HepG2 (cell line): Measurements from ENCODE around the gene TASP1. TPM values are rescaled to one million over a fixed set of nuclear protein-coding genes. Genes with fewer than 3 reads are reported as not detected.

ENCODE experiments used
- ATAC-seq: fragments of 200-7000 bp; cut with Tn5 transposase; 3 replicates; pipeline ENCODE4 v1.9.1; 2020; ENCODE audit warnings: mild to moderate bottlenecking, moderate library complexity
- BruUV-seq: library from RNA; stranded (reverse); fragments of 400-500 nt; replicated peaks from 2 replicates; lab custom pipeline; 2021; lab: Mats Ljungman, UMichigan
- CTCF ChIA-PET: fragments of 300-600 bp; formaldehyde crosslinking; extraction: SDS; loops from one replicate; lab custom pipeline; 2021; ENCODE audit warnings: low total read pairs, inconsistent platforms, low intra/inter-chr PET ratio; lab: Yijun Ruan, JAX
- POLR2A ChIA-PET: fragments of 350-600 bp; sonication (Branson Sonifier 250); formaldehyde crosslinking; loops from one replicate; lab custom pipeline; 2020; ENCODE audit warnings: antibody characterized with exemption, inconsistent platforms; lab: Yijun Ruan, JAX
- DNase-seq: peaks from one replicate; pipeline ENCODE4 v3.0.0-alpha.2; 2015; ENCODE audit warnings: low spot score
- FAIRE-seq: peaks from 3 replicates; lab custom pipeline; 2011; peaks lifted over from hg19 to GRCh38; lab: Jason Lieb, UNC
- H2AFZ ChIP-seq: one replicate; pipeline ENCODE4 v1.6.1; 2011; ENCODE audit warnings: low read length, inconsistent platforms
- H3K27ac ChIP-seq: fragments of 300-600 bp; 3 replicates; pipeline ENCODE4 v1.8.0; 2011; ENCODE audit warnings: mixed run types, mild to moderate bottlenecking, mixed read lengths, low read length, inconsistent platforms; ENCODE audit not compliant: insufficient read depth; ENCODE audit errors: extremely low read length
- H3K27me3 ChIP-seq, 2 experiments: fragments of 200-600 bp in 1 of 2; 2 replicates in 1 of 2; 3 replicates in 1 of 2; pipeline versions ENCODE4 v1.6.0 to v1.8.0; 2011; ENCODE audit warnings: low read length in 2 of 2, mild to moderate bottlenecking in 2 of 2, moderate library complexity in 2 of 2, inconsistent platforms in 1 of 2; ENCODE audit not compliant: insufficient read depth in 2 of 2, control insufficient read depth in 1 of 2
- H3K36me3 ChIP-seq, 2 experiments: fragments of 200-600 bp in 1 of 2; replicated peaks in 1 of 2; 2 replicates in 1 of 2; 3 replicates in 1 of 2; pipeline versions ENCODE4 v1.5.1 to v1.8.0; 2011; ENCODE audit warnings: low read length in 2 of 2, inconsistent platforms in 1 of 2; ENCODE audit not compliant: insufficient read depth in 2 of 2, control insufficient read depth in 1 of 2
- H3K4me1 ChIP-seq: 2 replicates; pipeline ENCODE4 v1.5.1; 2012; ENCODE audit warnings: low read length, inconsistent platforms; ENCODE audit not compliant: insufficient read depth
- H3K4me2 ChIP-seq: 2 replicates; pipeline ENCODE4 v1.6.0; 2011; ENCODE audit warnings: low read depth, low read length, inconsistent platforms
- H3K4me3 ChIP-seq, 3 experiments: fragments of 200-600 bp in 1 of 3; sonication (generic), shearing (Covaris generic) in 1 of 3; replicated peaks in 1 of 3; 2 replicates each; pipeline ENCODE4 v1.5.1; 2011 to 2016; ENCODE audit warnings: low read length in 3 of 3, inconsistent platforms in 2 of 3, low read depth in 2 of 3, mild to moderate bottlenecking in 2 of 3, control low read depth in 1 of 3, mixed read lengths in 1 of 3; ENCODE audit not compliant: insufficient read depth in 1 of 3
- H3K79me2 ChIP-seq: one replicate; pipeline ENCODE4 v1.6.1; 2011; ENCODE audit warnings: low read length, inconsistent platforms; ENCODE audit not compliant: insufficient read depth
- H3K9ac ChIP-seq: 2 replicates; pipeline ENCODE4 v1.6.0; 2011; ENCODE audit warnings: mild to moderate bottlenecking, low read depth, low read length, inconsistent platforms; ENCODE audit not compliant: insufficient read depth
- H3K9me3 ChIP-seq: 2 replicates; pipeline ENCODE4 v1.5.1; 2012; ENCODE audit warnings: mild to moderate bottlenecking, low read length
- H4K20me1 ChIP-seq: 2 replicates; pipeline ENCODE4 v1.6.0; 2011; ENCODE audit warnings: inconsistent platforms, mild to moderate bottlenecking, low read length, moderate library complexity; ENCODE audit not compliant: insufficient read depth
- ARNT ChIP-seq: fragments of 450-650 bp; IDR thresholded peaks from 2 replicates; pipeline ENCODE4 v1.6.1; 2017
- FOXA3 ChIP-seq: IDR thresholded peaks from 2 replicates; pipeline ENCODE4 v1.6.1; 2016; ENCODE audit warnings: missing genetic modification reagents, missing compliant biosample characterization
- KDM5B ChIP-seq: sonication (generic); formaldehyde crosslinking; IDR thresholded peaks from 2 replicates; pipeline ENCODE4 v1.4.0; 2020; ENCODE audit warnings: missing genetic modification reagents, mild to moderate bottlenecking, borderline replicate concordance
- RBM22 ChIP-seq: fragments of 200-400 bp; formaldehyde crosslinking; optimal IDR thresholded peaks from 2 replicates; pipeline ENCODE3; 2017; ENCODE audit warnings: mild to moderate bottlenecking, low read length, moderate library complexity
- ZFAT ChIP-seq: sonication (generic); formaldehyde crosslinking; conservative IDR thresholded peaks from 2 replicates; pipeline ENCODE4 v1.8.1; 2023; ENCODE audit warnings: missing genetic modification reagents, inconsistent platforms
- ZNF629 ChIP-seq: sonication (generic); formaldehyde crosslinking; conservative IDR thresholded peaks from 2 replicates; pipeline ENCODE4 v1.5.0; 2020; ENCODE audit warnings: missing genetic modification reagents
- WGBS: methylation state at CpG from one replicate; pipeline ENCODE4 v1.1.6; 2017; ENCODE audit warnings: low lambda C conversion rate; 5-methylcytosine and 5-hydroxymethylcytosine counted together
- in situ Hi-C: cut with HindIII; loops from 2 replicates; pipeline ENCODE4 v1.10.0; 2017; ENCODE audit warnings: low pct_unique_long_range_greater_than_20kb; ENCODE audit not compliant: extremely low pct_ligation_motif_present
- intact Hi-C: fragments of 100-400 bp; cut with micrococcal nuclease; formaldehyde crosslinking; loops from one replicate; pipeline ENCODE4 v1.10.0; 2022; ENCODE audit not compliant: unreplicated experiment
- polyA plus RNA-seq, 8 experiments: library from polyadenylated mRNA; depleted of rRNA in 3 of 8; stranded (reverse) in 7 of 8; unstranded in 1 of 8; fragments of >200 nt; fragmentation: Illumina TruSeq in 4 of 8; extraction: Trizol in 4 of 8; gene quantifications; 2 replicates each; pipeline versions ENCODE4 v1.2.1 to v1.2.3, GENCODE V29; 2011 to 2016; ENCODE audit warnings: low read depth in 4 of 8, missing spikeins in 1 of 8, mixed read lengths in 1 of 8; ENCODE audit not compliant: insufficient read depth in 1 of 8
- total RNA-seq, 5 experiments: library from RNA; depleted of rRNA; stranded (reverse); fragments of >200 nt; fragmentation: Illumina TruSeq; extraction: Trizol; gene quantifications; 2 replicates each; pipeline ENCODE4 v1.2.3, GENCODE V29; 2016; ENCODE audit warnings: low read depth in 1 of 5
- TF ChIP-seq, protein P1 (sequence below): sonication (generic); formaldehyde crosslinking; IDR thresholded peaks from 2 replicates; pipeline ENCODE4 v1.4.0; 2020; ENCODE audit warnings: missing genetic modification reagents
- TF ChIP-seq, protein P2 (sequence below): sonication (generic); formaldehyde crosslinking; conservative IDR thresholded peaks from 2 replicates; pipeline ENCODE4 v1.5.0; 2020; ENCODE audit warnings: missing genetic modification reagents
- TF ChIP-seq, protein P3 (sequence below): sonication (generic); formaldehyde crosslinking; IDR thresholded peaks from 2 replicates; pipeline ENCODE4 v1.5.0; 2020; ENCODE audit warnings: missing genetic modification reagents

The TASP1 gene
- total and polyA plus RNA-seq, 2 of the 13 experiments (the other 11 are each of a cell fraction or from before 2014, with no cell fraction given) = 10.0 to 25.2 TPM

DNA sequence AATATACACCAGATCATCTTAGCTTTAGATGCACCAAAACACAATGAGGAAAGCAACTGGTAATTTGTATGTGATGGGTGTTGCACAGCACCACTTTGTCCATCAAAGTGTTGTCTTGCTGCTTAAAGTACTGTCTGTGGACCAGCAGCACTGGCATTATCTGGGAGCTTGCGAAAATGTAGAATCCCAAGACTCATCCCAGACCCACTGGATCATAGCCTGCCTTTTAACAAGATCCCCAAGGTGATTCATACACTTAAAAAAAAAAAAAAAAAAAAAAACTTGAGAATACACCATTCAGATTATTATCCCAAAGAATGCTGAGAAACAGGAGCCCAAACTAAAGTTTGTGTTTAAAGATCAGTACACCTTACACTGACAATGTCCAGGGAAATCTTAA is 123.4 kb downstream of the TASP1 start:
- Histone ChIP-seq H3K79me2 (no peaks in the 10 kb centered on the region), H3K9me3 (no peaks in the 10 kb centered on the region), H3K9ac (no peak overlapping the region), H3K27me3 (no peaks in the 10 kb centered on the region), H3K4me2 (no peak overlapping the region), H4K20me1 (no peaks in the 10 kb centered on the region), H3K4me3 (no peak overlapping the region), H3K27ac (no peak overlapping the region), H3K4me1 (no peaks in the 10 kb centered on the region), H2AFZ (no peak overlapping the region), H3K36me3 (peaks cover 3 to 10% of the 10 kb centered on the region in 2 experiments; a peak in 2 of 5 replicates)
- FAIRE-seq = no peak
- intact Hi-C loops (no loop called here), in situ Hi-C loops (no loop called here)
- WGBS = 100% methylated on average over 1 of the region's 1 CpG
- POLR2A ChIA-PET = no interaction called here
- CTCF ChIA-PET = no interaction called here
- ATAC-seq = no peak
- TF ChIP-seq, protein P1, sequence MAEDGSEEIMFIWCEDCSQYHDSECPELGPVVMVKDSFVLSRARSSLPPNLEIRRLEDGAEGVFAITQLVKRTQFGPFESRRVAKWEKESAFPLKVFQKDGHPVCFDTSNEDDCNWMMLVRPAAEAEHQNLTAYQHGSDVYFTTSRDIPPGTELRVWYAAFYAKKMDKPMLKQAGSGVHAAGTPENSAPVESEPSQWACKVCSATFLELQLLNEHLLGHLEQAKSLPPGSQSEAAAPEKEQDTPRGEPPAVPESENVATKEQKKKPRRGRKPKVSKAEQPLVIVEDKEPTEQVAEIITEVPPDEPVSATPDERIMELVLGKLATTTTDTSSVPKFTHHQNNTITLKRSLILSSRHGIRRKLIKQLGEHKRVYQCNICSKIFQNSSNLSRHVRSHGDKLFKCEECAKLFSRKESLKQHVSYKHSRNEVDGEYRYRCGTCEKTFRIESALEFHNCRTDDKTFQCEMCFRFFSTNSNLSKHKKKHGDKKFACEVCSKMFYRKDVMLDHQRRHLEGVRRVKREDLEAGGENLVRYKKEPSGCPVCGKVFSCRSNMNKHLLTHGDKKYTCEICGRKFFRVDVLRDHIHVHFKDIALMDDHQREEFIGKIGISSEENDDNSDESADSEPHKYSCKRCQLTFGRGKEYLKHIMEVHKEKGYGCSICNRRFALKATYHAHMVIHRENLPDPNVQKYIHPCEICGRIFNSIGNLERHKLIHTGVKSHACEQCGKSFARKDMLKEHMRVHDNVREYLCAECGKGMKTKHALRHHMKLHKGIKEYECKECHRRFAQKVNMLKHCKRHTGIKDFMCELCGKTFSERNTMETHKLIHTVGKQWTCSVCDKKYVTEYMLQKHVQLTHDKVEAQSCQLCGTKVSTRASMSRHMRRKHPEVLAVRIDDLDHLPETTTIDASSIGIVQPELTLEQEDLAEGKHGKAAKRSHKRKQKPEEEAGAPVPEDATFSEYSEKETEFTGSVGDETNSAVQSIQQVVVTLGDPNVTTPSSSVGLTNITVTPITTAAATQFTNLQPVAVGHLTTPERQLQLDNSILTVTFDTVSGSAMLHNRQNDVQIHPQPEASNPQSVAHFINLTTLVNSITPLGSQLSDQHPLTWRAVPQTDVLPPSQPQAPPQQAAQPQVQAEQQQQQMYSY (CRISPR knock-in tag) = no peak
- no peak for TF ChIP-seq RBM22
- DNase-seq = no peak
- BruUV-seq = no TSS peak

DNA sequence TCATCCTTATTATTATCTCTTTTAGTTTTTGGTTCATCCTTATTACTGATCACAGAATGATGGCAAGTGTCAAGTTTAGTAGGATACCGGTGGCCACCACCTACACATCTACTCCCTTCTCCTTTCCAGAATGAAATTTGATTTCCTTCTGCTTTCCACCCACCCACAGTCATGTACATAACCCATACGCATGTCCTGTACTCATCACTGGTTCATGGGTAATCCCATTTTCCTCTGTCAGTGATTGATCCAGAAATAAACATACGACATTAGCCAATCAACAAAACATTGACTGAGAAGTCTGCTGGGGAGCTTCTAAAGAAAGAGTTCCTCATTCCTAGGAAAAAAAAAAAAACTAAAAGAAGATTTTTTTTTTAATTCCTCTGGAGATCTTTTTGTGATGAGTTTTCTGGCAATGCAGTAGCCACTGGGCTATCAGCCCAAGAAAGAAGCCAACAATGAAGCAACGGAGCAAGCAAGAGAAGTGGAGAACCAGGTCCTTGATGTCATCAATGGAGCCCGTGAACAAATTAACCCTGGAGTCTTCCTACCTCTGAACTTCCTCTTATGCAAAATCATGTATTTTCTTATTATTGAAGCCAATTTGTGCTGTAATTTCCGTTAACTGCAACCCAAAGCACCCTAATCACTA is 127.8 kb downstream of the TASP1 start:
- 98% methylated on average over 6 of the region's 6 CpGs for WGBS
- in situ Hi-C loops = no loop called here

More for the DNA sequence above, 127.8 kb downstream of the TASP1 start:
- no peak overlapping the region for H3K4me2 ChIP-seq
- no peak overlapping the region for H3K27ac ChIP-seq
- H2AFZ ChIP-seq = no peak overlapping the region
- no peaks in the 10 kb centered on the region for H3K79me2 ChIP-seq
- H3K36me3 ChIP-seq = peaks cover 3 to 4% of the 10 kb centered on the region in 2 experiments; a peak in 2 of 5 replicates
- no TSS peak for BruUV-seq
- DNase-seq (no peak), ATAC-seq (no peak), FAIRE-seq (no peak)
- ChIA-PET POLR2A (no interaction called here), CTCF (no interaction called here)
- no peak overlapping the region for H3K9ac ChIP-seq
- H3K4me1 ChIP-seq = no peaks in the 10 kb centered on the region
- H3K27me3 ChIP-seq = no peaks in the 10 kb centered on the region
- H3K9me3 ChIP-seq = peaks cover 8% of the 10 kb centered on the region
- H4K20me1 ChIP-seq = no peaks in the 10 kb centered on the region
- intact Hi-C loops = no loop called here
- H3K4me3 ChIP-seq = no peak overlapping the region
- no peak for TF ChIP-seq ZNF629 (CRISPR knock-in tag)
- TF ChIP-seq, protein P2, sequence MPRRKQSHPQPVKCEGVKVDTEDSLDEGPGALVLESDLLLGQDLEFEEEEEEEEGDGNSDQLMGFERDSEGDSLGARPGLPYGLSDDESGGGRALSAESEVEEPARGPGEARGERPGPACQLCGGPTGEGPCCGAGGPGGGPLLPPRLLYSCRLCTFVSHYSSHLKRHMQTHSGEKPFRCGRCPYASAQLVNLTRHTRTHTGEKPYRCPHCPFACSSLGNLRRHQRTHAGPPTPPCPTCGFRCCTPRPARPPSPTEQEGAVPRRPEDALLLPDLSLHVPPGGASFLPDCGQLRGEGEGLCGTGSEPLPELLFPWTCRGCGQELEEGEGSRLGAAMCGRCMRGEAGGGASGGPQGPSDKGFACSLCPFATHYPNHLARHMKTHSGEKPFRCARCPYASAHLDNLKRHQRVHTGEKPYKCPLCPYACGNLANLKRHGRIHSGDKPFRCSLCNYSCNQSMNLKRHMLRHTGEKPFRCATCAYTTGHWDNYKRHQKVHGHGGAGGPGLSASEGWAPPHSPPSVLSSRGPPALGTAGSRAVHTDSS (CRISPR knock-in tag) = no peak
- no peak for TF ChIP-seq FOXA3 (CRISPR knock-in tag)
- TF ChIP-seq, protein P3, sequence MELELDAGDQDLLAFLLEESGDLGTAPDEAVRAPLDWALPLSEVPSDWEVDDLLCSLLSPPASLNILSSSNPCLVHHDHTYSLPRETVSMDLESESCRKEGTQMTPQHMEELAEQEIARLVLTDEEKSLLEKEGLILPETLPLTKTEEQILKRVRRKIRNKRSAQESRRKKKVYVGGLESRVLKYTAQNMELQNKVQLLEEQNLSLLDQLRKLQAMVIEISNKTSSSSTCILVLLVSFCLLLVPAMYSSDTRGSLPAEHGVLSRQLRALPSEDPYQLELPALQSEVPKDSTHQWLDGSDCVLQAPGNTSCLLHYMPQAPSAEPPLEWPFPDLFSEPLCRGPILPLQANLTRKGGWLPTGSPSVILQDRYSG (CRISPR knock-in tag) = no peak
- no peak for TF ChIP-seq ZFAT (CRISPR knock-in tag)
- no peak for TF ChIP-seq ARNT
- TF ChIP-seq KDM5B (CRISPR knock-in tag) = no peak
